Measurements from ENCODE around the gene SELENOV. TPM values are rescaled to one million over a fixed set of nuclear protein-coding genes. Genes with fewer than 3 reads are reported as not detected.
"Not testable (repeated sequence)": the region's sequence is repeated elsewhere in the genome, so short reads cannot be mapped to it uniquely, and the experiment has no call there.

SELENOV gene
- total RNA-seq, 1 donor: not detected

GRCh38 chr19:39471756-39472536 lies 43.0 kb upstream of the SELENOV start:
- TF ChIP-seq CTCF (IDR thresholded peaks at IDR 0.05; ENCODE audit: insufficient read depth, low read depth, low read length): no peak
- no peak overlapping the region for H3K4me3 ChIP-seq (ENCODE audit: low read depth, low read length)
- no peak for DNase-seq (ENCODE audit: low read depth)

GRCh38 chr19:39472746-39473442 lies 42.0 kb upstream of the SELENOV start:
- no peak for DNase-seq (ENCODE audit: low read depth)
- H3K4me3 ChIP-seq (ENCODE audit: low read depth, low read length): no peak overlapping the region
- TF ChIP-seq CTCF (IDR thresholded peaks at IDR 0.05; ENCODE audit: insufficient read depth, low read depth, low read length): no peak

GRCh38 chr19:39473443-39473960 lies 41.4 kb upstream of the SELENOV start:
- TF ChIP-seq CTCF (IDR thresholded peaks at IDR 0.05; ENCODE audit: insufficient read depth, low read depth, low read length): no peak
- no peak for DNase-seq (ENCODE audit: low read depth)
- no peak overlapping the region for H3K4me3 ChIP-seq (ENCODE audit: low read depth, low read length)

- TF ChIP-seq CTCF (IDR thresholded peaks at IDR 0.05; ENCODE audit: insufficient read depth, low read depth, low read length): peak; percentile 87
- DNase-seq (ENCODE audit: low read depth): peak; percentile 44
- no peak overlapping the region for H3K4me3 ChIP-seq (ENCODE audit: low read depth, low read length)
Observed at GRCh38 chr19:39474139-39474620, 40.8 kb upstream of the SELENOV start.

GRCh38 chr19:39475748-39476147 lies 39.2 kb upstream of the SELENOV start:
- no peak overlapping the region for H3K4me3 ChIP-seq (ENCODE audit: low read depth, low read length)
- DNase-seq (ENCODE audit: low read depth): no peak
- TF ChIP-seq CTCF (IDR thresholded peaks at IDR 0.05; ENCODE audit: insufficient read depth, low read depth, low read length): no peak

GRCh38 chr19:39479319-39479801 lies 35.6 kb upstream of the SELENOV start:
- H3K4me3 ChIP-seq (ENCODE audit: low read depth, low read length); DNase-seq (ENCODE audit: low read depth): not testable (repeated sequence)

GRCh38 chr19:39479916-39480315 lies 35.0 kb upstream of the SELENOV start:
- no peak for DNase-seq (ENCODE audit: low read depth)
- H3K4me3 ChIP-seq (ENCODE audit: low read depth, low read length): peak overlapping the region; percentile 93
- no peak for TF ChIP-seq CTCF (IDR thresholded peaks at IDR 0.05; ENCODE audit: insufficient read depth, low read depth, low read length)

Measured in fibroblast of villous mesenchyme (primary cell).